Adipocyte (in vitro differentiated cells): Measurements from ENCODE around the gene GCSH.

ENCODE experiments used
- DNase-seq: peaks from one replicate; pipeline ENCODE4 v3.0.0-alpha.2; 2015; ENCODE audit warnings: low read depth
- H3K27me3 ChIP-seq: replicated peaks from 2 replicates; pipeline ENCODE4 v1.7.0; 2013; ENCODE audit warnings: mild to moderate bottlenecking, low read length, moderate library complexity; ENCODE audit not compliant: control insufficient read depth, insufficient read depth
- H3K36me3 ChIP-seq: 2 replicates; pipeline ENCODE4 v1.7.0; 2013; ENCODE audit warnings: low read length, mild to moderate bottlenecking, moderate library complexity; ENCODE audit not compliant: control insufficient read depth, insufficient read depth, severe bottlenecking
- H3K4me1 ChIP-seq: 2 replicates; pipeline ENCODE4 v1.7.0; 2013; ENCODE audit warnings: mild to moderate bottlenecking, low read length, moderate library complexity; ENCODE audit not compliant: control insufficient read depth, insufficient read depth
- H3K4me3 ChIP-seq: 2 replicates; pipeline ENCODE4 v1.7.0; 2013; ENCODE audit warnings: mild to moderate bottlenecking, low read length, moderate library complexity
- H3K9ac ChIP-seq: 2 replicates; pipeline ENCODE4 v1.7.0; 2013; ENCODE audit warnings: mild to moderate bottlenecking, low read length, moderate library complexity
- H3K9me3 ChIP-seq: 2 replicates; pipeline ENCODE4 v1.7.0; 2013; ENCODE audit warnings: mild to moderate bottlenecking, low read length, moderate library complexity; ENCODE audit not compliant: control insufficient read depth

GCSH gene

GRCh38 chr16:81070979-81071378 lies 25.2 kb downstream of the GCSH start:
- Histone ChIP-seq H3K27me3 (no peaks in the 10 kb centered on the region), H3K4me1 (no peaks in the 10 kb centered on the region), H3K9me3 (no peaks in the 10 kb centered on the region), H3K36me3 (no peaks in the 10 kb centered on the region), H3K4me3 (no peak overlapping the region), H3K9ac (no peak overlapping the region)
- DNase-seq, result no peak

GRCh38 chr16:81069063-81069462 lies 27.1 kb downstream of the GCSH start:
- H3K4me1 ChIP-seq, result no peaks in the 10 kb centered on the region
- H3K4me3 ChIP-seq, result no peak overlapping the region
- H3K27me3 ChIP-seq, result no peaks in the 10 kb centered on the region
- H3K9me3 ChIP-seq, result no peaks in the 10 kb centered on the region
- no peak for DNase-seq
- H3K9ac ChIP-seq, result no peak overlapping the region
- H3K36me3 ChIP-seq, result no peaks in the 10 kb centered on the region

- DNase-seq, result peak; percentile 51
- Histone ChIP-seq H3K4me3 (no peak overlapping the region), H3K4me1 (no peaks in the 10 kb centered on the region), H3K36me3 (no peaks in the 10 kb centered on the region), H3K9ac (no peak overlapping the region), H3K9me3 (no peaks in the 10 kb centered on the region), H3K27me3 (no peaks in the 10 kb centered on the region)
Observed at GRCh38 chr16:81067166-81067565, 29.0 kb downstream of the GCSH start.

GRCh38 chr16:81066681-81067080 lies 29.5 kb downstream of the GCSH start:
- no peak overlapping the region for H3K4me3 ChIP-seq
- H3K9ac ChIP-seq, result no peak overlapping the region
- H3K36me3 ChIP-seq, result no peaks in the 10 kb centered on the region
- DNase-seq, result peak; percentile 33
- H3K4me1 ChIP-seq, result no peaks in the 10 kb centered on the region
- no peaks in the 10 kb centered on the region for H3K27me3 ChIP-seq
- H3K9me3 ChIP-seq, result no peaks in the 10 kb centered on the region

GRCh38 chr16:81061871-81062608 lies 34.2 kb downstream of the GCSH start:
- no peaks in the 10 kb centered on the region for H3K9me3 ChIP-seq
- DNase-seq, result peak; percentile 2
- H3K36me3 ChIP-seq, result no peaks in the 10 kb centered on the region
- no peak overlapping the region for H3K4me3 ChIP-seq
- no peaks in the 10 kb centered on the region for H3K27me3 ChIP-seq
- no peaks in the 10 kb centered on the region for H3K4me1 ChIP-seq
- H3K9ac ChIP-seq, result no peak overlapping the region

- no peaks in the 10 kb centered on the region for H3K36me3 ChIP-seq
- no peaks in the 10 kb centered on the region for H3K27me3 ChIP-seq
- no peaks in the 10 kb centered on the region for H3K9me3 ChIP-seq
- DNase-seq, result no peak
- H3K9ac ChIP-seq, result no peak overlapping the region
- H3K4me3 ChIP-seq, result no peak overlapping the region
- H3K4me1 ChIP-seq, result no peaks in the 10 kb centered on the region
Observed at GRCh38 chr16:81061307-81061640, 34.9 kb downstream of the GCSH start.

- no peak for DNase-seq
- Histone ChIP-seq H3K4me3 (no peak overlapping the region), H3K9ac (no peak overlapping the region), H3K27me3 (no peaks in the 10 kb centered on the region), H3K9me3 (no peaks in the 10 kb centered on the region), H3K36me3 (no peaks in the 10 kb centered on the region), H3K4me1 (no peaks in the 10 kb centered on the region)
Observed at GRCh38 chr16:81060576-81061306, 35.5 kb downstream of the GCSH start.

GRCh38 chr16:81053761-81054160 lies 42.4 kb downstream of the GCSH start:
- Histone ChIP-seq H3K36me3 (no peaks in the 10 kb centered on the region), H3K9ac (no peak overlapping the region), H3K9me3 (peaks cover 15% of the 10 kb centered on the region), H3K4me3 (no peak overlapping the region), H3K27me3 (no peaks in the 10 kb centered on the region), H3K4me1 (no peaks in the 10 kb centered on the region)
- DNase-seq, result no peak

GRCh38 chr16:81042821-81043220 lies 53.4 kb downstream of the GCSH start:
- H3K36me3 ChIP-seq, result peaks cover 45% of the 10 kb centered on the region
- H3K4me3 ChIP-seq, result no peak overlapping the region
- DNase-seq, result no peak
- H3K9me3 ChIP-seq, result no peaks in the 10 kb centered on the region
- H3K27me3 ChIP-seq, result no peaks in the 10 kb centered on the region
- no peak overlapping the region for H3K9ac ChIP-seq
- H3K4me1 ChIP-seq, result no peaks in the 10 kb centered on the region

GRCh38 chr16:81041696-81042095 lies 54.5 kb downstream of the GCSH start:
- H3K4me3 ChIP-seq, result no peak overlapping the region
- H3K27me3 ChIP-seq, result no peaks in the 10 kb centered on the region
- DNase-seq, result no peak
- H3K9ac ChIP-seq, result no peak overlapping the region
- H3K36me3 ChIP-seq, result peaks cover 45% of the 10 kb centered on the region
- no peaks in the 10 kb centered on the region for H3K9me3 ChIP-seq
- peaks cover 7% of the 10 kb centered on the region for H3K4me1 ChIP-seq

- DNase-seq, result no peak
- no peaks in the 10 kb centered on the region for H3K9me3 ChIP-seq
- H3K4me3 ChIP-seq, result no peak overlapping the region
- H3K4me1 ChIP-seq, result peaks cover 8% of the 10 kb centered on the region
- H3K9ac ChIP-seq, result no peak overlapping the region
- H3K27me3 ChIP-seq, result no peaks in the 10 kb centered on the region
- peaks cover 45% of the 10 kb centered on the region for H3K36me3 ChIP-seq
Observed at GRCh38 chr16:81040842-81041241, 55.4 kb downstream of the GCSH start.
